CD4-positive, alpha-beta T cell treated with Interleukin-15 for 1 hour (primary cell): ENCODE results near the gene ADIRF.
"Not testable (repeated sequence)": the region's sequence is repeated elsewhere in the genome, so short reads cannot be mapped to it uniquely, and the experiment has no call there.

Experiments
- DNase-seq: peaks from one replicate; pipeline ENCODE4 v3.0.0-alpha.2; 2020

The ADIRF gene

DNA sequence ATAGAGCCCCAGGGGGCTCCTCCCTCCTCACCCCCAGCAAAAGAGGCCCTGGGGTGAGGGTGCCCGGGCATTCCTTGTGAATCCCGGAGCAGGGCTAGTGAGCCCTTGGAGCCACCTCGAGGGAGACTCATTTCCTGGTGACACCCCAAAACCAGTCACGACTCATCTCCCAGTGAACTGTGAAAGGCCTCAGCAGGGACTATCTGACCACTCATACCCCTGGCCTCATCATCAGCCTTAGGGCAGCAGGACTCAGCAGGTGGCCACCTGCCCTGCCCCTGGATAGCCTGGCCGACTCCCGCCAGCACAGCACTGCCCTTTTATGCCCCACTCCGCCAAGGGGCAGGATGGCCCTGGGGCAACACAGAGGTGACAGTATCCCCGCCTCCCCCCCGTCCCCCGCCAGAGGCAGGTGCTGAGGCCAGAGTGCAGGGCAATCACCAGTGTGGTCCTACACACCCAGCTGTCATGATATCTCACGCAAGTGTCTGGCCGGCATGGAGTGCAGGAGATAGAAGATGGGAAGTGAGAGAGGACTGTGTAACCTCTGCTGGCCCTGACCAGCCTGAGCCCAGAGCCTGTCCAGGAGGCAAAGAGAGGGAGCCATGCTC, 6.7 kb upstream of the ADIRF start:
- no peak for DNase-seq

DNA sequence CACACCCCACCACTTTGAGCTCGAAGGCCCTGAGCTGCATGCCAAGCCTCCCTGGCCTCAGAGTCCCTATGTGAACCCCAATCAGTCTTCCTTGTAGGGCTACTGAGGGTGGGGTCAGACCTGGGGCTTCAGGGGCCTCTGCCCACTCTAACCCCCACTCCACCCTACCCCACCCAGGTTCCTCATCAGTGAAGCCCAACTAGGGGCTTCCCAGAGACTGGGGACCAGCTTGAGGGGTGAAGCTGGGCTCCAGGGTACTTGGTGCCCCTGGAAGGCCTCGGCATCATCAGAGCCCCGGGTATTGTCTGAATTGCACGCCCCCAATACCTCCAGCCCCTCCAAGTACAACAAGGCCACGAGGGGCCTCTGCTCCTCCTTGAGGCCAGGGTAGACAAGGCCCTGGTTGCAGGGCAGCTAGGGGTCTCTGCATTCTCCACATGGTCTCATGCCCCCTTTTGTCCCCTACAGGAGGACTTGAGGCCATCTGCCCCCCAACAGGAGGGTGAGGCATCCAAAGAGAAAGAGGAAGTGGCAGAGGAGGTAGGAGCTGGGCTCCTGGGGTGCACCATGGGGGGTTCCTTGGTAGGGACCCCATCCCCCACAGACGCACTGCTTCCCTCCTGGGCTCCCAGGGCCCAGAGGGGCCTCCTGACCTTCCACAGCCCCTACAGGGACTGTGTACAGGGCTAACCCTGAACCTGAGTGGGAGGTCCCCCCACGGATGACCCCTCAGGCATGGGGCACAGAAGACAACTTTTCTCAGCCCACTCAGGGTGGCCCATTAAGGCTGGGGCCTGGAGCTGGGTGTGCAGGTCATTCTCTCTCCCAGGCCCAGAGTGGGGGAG, 5.9 kb upstream of the ADIRF start:
- DNase-seq: no peak

DNA sequence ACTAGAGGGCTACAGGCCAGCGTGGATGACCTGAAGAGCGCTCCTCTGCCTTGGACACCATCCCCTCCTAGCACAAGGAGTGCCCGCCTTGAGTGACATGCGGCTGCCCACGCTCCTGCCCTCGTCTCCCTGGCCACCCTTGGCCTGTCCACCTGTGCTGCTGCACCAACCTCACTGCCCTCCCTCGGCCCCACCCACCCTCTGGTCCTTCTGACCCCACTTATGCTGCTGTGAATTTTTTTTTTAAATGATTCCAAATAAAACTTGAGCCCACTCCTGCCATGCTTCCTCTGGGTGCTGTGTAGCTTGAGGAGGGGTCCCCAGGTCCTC, 5.3 kb upstream of the ADIRF start:
- DNase-seq: no peak

DNA sequence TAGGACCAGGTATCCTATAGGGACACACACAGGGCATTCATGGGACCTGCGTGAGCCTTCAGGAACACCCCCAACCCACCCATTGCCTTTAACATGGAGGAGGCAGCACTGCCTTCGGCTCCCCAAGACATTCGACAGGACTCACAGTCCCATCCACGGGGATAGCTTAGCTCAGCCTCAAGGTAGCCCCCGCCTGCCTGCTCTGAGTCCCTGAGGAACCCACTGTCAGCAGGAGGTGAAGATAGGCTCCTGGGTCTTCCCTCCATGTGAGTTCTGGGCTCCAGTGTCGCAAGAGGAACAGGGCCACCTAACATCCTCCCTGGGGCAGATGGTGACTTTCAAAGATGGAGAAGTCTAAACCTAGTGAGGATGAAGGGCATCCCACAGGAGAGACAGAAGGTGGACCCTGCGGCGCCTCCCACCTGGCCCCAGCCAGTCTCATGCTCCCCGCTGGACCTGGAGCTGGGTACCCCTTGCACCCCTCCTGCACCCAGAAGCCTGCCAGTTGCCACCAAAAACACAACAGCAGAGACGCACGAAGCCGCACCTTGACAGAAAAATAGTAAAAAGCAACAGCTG, 4.9 kb upstream of the ADIRF start:
- DNase-seq: no peak

DNA sequence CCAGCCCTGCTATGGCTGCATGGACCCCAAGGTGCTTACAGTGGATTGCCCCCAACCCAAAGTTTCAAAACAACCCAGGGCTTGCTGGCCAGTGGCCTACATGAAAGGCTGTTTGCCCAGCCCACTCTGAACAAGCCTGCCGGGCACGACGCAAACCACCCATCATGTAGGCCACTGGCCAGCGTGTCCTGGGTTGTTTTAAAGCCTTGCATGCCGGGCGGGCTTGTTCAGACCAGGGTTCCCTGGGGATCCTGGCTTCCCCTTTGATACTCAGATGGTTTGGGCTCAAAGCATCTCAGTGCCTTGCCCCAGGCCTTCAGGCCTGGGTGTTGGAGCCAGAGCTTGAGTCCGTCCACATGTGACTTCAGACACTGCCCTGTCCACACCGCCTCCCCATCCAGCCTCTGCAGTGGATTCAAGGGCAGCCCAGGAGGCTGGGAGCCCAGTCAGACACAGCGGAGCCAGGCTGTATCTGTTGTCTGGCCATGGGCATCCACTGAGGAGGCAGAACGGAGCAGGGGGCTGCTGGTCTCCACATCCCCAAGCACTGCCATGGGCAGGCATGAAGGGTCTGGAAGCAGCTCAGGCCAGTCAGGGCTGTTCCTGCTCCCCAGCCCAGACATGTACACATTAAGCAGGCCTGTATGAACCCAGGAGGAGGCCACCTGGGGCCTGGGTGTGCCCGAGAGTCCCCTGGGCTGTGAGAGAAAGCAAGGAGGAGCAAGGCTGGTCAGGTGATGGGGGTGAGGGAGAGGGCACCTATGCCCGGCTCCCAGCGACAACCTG, 4.0 kb upstream of the ADIRF start:
- DNase-seq: no peak

- DNase-seq: no peak
Measured at GRCh38 chr10:86964847-86965190, 3.5 kb upstream of the ADIRF start.

DNA sequence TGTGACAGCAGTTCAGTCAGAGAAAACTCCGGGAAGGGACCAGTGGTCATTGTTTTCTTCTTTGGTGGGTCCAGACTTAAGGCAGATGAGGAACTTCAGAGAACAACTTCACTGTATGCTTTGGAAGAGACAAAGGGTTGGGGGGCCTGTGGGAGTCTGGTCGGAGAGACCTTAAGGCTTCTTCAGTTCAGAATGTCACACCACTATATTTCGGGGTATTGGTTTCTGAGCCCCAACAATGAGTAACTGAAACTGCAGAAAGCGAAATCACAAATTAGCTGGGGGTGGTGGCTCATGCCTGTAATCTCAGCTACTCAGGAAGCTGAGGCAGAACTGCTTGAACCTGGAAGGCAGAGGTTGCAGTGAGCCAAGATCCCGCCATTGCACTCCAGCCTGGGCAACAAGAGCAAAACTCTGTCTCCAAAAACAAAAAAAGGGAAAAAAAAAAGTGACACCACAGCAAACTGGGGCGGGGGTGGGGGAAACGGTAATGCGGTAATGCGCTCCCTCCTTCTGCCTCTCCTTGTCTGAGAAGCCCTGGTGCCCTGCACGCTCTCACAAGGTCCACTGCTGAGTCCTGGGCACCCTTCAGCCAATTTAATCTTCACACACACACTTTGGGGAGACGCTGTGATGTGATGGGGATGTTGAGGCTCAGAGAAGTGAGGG, 2.2 kb upstream of the ADIRF start:
- DNase-seq: no peak

DNA sequence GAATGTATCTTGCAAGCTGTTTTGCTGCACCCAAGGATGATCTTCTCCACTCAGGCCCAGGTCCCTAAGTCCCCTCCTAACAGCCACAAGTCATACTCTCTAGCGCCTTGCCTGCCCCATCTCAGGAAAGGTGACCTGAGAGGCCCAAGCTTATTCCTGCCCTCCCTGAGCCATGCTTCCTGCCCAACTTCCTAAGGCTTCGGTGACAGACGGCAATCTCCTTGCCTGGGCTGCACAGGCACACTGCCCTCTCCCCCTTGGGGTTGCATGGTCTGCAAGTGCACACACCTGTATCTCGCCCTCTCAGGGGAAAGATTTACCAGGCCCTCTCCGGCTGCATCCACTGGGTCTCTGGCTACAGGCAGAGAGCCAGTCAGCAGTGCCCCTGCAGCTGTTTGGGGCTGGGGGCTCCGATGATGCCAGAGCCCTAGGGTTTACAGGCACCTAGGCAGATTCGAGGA, 771 bp upstream of the ADIRF start:
- no peak for DNase-seq

DNA sequence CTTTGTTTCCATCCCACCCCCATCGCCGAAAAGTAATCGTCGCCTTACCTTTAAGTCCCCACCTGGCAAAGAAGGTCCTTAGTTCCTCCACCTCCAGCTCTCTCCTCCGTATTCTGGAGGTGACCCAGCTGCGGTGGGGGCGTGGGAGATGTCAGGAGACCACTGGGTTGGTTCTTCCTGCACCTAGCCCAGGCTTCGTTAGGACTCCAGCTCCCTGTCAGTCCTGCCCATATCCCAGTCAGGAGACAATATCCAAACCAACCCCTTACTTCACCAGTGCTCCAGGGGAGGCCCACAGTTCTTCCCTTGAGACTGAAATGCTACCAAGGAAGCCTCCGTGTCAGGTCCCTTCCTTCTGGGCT, 693 bp downstream of the ADIRF start:
- DNase-seq: no peak

- DNase-seq: no peak
Measured at GRCh38 chr10:86969421-86970041, 1.2 kb downstream of the ADIRF start.

GRCh38 chr10:86970162-86970981, 2.1 kb downstream of the ADIRF start:
- no peak for DNase-seq

DNA sequence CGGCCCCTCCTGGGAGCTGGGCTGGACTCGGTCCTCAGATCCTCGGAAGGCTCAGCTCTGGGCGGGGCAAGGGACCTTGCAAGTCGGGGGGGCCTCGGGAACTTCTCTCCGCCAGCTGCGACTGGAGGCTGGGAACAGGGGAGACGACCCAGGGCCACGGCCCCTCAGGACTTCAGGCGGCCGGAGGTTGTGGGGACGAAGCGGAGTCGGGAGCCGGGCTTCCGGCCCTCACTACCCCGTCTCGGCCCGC, 2.6 kb downstream of the ADIRF start:
- no peak for DNase-seq

- peak; percentile 91 for DNase-seq
Measured at GRCh38 chr10:86971232-86971991, 3.1 kb downstream of the ADIRF start.

DNA sequence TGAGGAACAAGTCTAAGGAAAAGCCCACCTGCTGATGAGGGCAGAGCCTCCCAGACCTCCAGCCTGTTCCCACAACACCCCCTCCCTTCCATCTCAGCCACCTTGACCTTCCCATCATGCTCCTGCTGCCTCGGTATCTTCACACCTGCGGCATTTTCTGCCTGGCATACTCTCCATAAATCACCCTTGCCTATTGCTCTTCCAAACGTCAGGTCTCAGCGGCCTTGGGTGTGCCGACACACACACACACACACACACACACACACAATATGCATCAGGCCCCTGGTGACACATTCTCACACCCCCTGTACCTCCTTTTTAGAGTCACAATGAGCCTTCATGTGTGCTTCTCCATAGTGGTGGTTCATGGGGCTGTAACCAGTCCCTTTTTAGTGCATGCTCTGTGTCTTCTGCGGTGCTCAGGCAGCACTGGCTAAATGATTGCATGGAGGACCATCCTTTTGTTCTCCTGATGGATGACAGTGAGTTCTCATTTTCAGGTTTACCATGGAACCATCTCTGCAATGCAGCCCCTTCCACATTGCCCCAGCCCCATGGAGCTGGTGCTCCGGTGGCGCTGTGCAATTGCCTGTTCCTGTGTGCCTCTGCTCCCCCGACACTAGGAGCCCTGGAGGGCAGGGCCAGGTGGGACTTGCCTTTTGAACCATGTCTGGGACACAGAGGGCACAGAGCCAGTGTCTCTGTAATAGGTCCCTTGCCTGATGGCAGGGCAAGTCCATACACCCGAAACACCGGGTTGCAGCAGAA, 4.5 kb downstream of the ADIRF start:
- DNase-seq: no peak

DNA sequence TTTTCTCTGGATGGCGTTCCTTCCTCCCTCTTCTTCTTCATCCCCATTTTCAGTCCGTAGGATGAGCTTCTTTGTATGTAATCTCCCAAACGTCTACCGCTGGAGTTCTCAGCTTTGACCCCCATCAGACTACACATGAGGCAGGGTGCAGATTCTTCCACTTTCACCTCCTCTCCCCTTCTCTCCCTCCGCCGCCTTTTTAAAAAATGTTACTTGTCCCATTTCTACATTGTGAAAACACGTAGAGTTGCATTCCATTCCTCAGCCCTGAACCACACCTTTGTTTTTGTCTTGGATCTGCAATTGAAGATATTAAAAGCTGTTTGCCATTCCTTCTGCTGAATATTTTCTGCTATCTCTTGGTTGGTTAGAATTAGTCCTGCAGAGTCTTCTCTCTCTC, 6.2 kb downstream of the ADIRF start:
- DNase-seq: no peak

GRCh38 chr10:86976362-86977056, 8.2 kb downstream of the ADIRF start:
- DNase-seq: no peak

GRCh38 chr10:86978457-86978856, 10.2 kb downstream of the ADIRF start:
- DNase-seq: not testable (repeated sequence)

DNA sequence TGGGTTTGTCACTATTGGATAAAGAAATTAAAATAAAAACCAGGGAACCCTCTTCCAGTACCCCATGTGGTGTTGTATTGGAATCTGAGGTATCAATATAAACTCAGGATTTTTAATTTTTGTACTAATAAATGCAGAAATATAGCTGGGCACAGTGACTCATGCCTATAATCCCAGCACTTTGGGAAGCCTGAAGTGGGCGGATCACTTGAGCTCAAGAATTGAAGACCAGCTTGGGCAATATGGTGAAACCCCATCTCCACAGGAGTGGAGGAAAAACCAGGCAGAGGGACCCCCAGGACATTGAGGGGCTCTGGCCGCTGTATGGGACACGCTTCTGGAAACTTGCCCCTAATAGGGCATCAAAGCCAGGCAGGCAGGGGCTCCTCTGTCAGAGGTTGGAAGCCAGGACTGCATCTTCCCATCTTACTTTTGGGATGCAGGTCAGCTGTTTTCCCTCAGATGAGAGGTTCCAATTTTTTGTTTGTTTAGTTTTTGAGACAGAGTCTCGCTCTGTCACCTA, 11.1 kb downstream of the ADIRF start:
- no peak for DNase-seq

- DNase-seq: no peak
Measured at GRCh38 chr10:86979977-86980448, 11.7 kb downstream of the ADIRF start.
